ENCODE results near the gene PLCL1. TPM values are rescaled to one million over a fixed set of nuclear protein-coding genes. Genes with fewer than 3 reads are reported as not detected.

Gene PLCL1
- total and polyA plus RNA-seq, 8 donors: 0.38 to 1.5 (median 0.73) TPM

DNA sequence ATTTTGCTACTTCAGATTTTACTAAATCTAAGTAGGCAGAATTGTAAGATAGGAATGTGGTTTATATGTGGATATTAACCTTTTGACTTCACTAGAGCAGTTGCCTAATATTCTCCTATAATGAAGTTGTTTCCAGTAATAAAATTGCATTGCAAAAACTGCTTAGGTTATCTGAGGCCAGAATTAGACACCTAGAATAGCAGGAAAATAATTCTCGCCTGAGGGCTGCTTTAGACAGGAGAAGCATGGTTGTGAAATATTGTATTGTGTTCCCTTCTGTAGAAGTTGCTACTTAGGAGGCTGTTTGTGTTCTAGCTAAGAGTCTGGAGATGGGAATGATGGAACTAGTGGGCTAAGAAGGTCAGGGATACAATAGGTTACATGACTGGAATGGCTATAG, 146.3 kb downstream of the PLCL1 start:
- no peak for FAIRE-seq
- DNase-seq: no peak
- Histone ChIP-seq H3K27ac (no peak overlapping the region), H3K27me3 (no peaks in the 10 kb centered on the region), H3K36me3 (no peaks in the 10 kb centered on the region), H3K4me3 (no peak overlapping the region), H3K4me1 (no peaks in the 10 kb centered on the region), H3K9me3 (no peaks in the 10 kb centered on the region)
- intact Hi-C loops (cut with DNase I): no loop called here
- no peak for ATAC-seq
- WGBS, 2 donors: 68 to 86% methylated on average over 1 of the region's 1 CpG
- no peak for TF ChIP-seq CTCF (IDR thresholded peaks at IDR 0.05)

DNA sequence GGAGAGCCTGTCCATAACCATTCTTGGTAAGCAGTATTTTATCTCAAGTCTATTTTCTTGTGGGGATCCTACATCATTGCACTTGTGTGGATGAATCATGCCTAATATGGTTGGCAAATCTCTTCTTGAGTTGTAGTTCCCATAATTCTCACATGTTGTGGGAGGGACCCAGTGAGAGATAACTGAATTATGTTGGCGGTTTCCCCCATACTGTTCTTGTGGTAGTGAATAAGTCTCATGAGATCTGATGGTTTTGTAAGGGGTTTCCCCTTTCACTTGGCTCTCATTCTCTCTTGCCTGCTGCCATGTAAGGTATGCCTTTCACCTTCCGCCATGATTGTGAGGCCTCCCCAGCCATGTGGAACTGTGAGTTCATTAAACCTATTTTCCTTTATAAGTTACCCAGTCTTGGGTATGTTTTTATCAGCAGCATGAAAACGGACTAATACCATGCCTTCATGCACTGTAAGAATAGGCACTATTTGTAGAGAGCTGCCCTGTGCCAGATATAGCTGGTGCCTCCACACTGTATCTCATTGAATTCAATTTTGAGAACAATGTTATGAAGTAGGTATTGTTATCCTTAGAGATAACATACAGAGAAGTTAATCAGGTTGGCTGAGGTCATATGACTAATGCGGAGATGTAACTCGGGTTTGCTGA, 148.3 kb downstream of the PLCL1 start:
- WGBS, 2 donors: 83 to 89% methylated on average over 5 of the region's 5 CpGs
- no peaks in the 10 kb centered on the region for H3K27me3 ChIP-seq
- H3K4me1 ChIP-seq: no peaks in the 10 kb centered on the region
- ATAC-seq (no peak), DNase-seq (no peak), FAIRE-seq (no peak)
- H3K4me3 ChIP-seq: no peak overlapping the region
- no peaks in the 10 kb centered on the region for H3K36me3 ChIP-seq
- no peaks in the 10 kb centered on the region for H3K9me3 ChIP-seq
- no peak for TF ChIP-seq CTCF (IDR thresholded peaks at IDR 0.05)
- intact Hi-C loops (cut with DNase I): no loop called here
- no peak overlapping the region for H3K27ac ChIP-seq

DNA sequence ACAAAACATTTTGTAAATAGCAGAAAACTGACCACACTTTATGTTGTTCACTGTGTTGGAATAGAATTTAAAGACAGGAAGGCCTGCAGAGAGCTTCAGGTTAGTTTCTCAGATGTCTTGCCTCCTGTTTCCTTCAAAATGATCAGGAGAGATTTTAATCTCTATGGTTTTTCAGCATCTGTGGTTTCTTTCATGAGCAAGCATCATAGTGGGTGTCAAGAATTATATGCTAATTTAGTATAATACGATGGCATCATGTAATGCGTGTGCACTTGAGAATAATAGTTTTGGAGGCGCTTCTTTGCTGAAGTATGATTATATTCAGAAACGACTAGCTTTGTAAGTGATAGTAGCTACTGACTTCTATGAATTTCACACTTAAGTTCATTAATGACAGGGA, 149.9 kb downstream of the PLCL1 start:
- FAIRE-seq (no peak), DNase-seq (no peak), ATAC-seq (no peak)
- WGBS, 2 donors: 72 to 87% methylated on average over 4 of the region's 4 CpGs
- no peak for TF ChIP-seq CTCF (IDR thresholded peaks at IDR 0.05)
- Histone ChIP-seq H3K27me3 (no peaks in the 10 kb centered on the region), H3K9me3 (no peaks in the 10 kb centered on the region), H3K36me3 (no peaks in the 10 kb centered on the region), H3K4me1 (no peaks in the 10 kb centered on the region), H3K4me3 (no peak overlapping the region), H3K27ac (no peak overlapping the region)
- intact Hi-C loops (cut with DNase I): no loop called here

DNA sequence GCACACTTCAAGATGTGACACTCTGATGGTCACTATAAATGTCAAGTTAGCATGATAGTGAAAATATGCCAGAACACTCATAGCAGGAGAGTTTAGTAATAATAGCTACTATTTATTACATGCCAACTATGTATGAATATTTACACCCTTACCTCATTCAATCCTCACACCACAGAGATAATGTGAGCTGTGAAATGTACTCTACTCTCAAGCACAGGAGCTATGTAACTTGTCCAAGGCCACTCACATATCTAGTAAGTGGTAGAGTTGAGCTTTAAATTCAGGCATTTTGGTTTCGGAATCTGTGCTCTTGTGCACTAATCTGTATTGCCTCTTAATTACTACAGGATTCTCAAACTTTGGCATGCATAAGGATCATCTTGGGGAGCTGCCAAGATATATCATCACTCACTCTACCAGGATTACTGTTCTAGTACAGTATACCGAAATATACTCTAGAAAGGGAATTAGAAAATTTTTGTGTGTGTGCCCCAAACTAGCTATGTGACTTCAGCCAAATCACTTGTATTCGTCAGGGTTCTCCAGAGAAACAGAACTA, 154.3 kb downstream of the PLCL1 start:
- no peak overlapping the region for H3K4me3 ChIP-seq
- H3K9me3 ChIP-seq: no peaks in the 10 kb centered on the region
- H3K4me1 ChIP-seq: no peaks in the 10 kb centered on the region
- ATAC-seq (no peak), FAIRE-seq (no peak), DNase-seq (no peak)
- H3K36me3 ChIP-seq: no peaks in the 10 kb centered on the region
- intact Hi-C loops (cut with DNase I): no loop called here
- WGBS, 2 donors: 82 to 91% methylated on average over 3 of the region's 3 CpGs
- TF ChIP-seq CTCF (IDR thresholded peaks at IDR 0.05): no peak
- H3K27ac ChIP-seq: no peak overlapping the region
- H3K27me3 ChIP-seq: no peaks in the 10 kb centered on the region

DNA sequence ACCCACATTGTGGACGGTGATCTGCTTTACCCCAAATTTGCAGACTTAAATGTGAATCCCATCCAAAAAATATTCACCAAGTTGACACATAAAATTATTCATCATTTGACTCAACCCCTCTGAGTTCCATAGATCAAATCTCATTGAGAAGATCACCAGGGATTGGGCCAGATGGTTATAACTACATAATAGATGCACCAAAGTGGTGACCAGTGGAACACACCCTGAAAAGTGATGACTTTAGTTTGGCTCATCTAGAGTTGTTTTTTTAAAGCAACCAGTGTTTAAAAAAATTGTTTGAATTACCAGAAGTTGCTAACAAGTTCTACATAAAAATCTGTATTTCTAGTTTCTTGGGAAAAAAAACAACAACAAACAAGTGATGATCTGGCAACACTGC, 155.0 kb downstream of the PLCL1 start:
- Histone ChIP-seq H3K36me3 (no peaks in the 10 kb centered on the region), H3K4me3 (no peak overlapping the region), H3K27ac (no peak overlapping the region), H3K27me3 (no peaks in the 10 kb centered on the region), H3K9me3 (no peaks in the 10 kb centered on the region), H3K4me1 (no peaks in the 10 kb centered on the region)
- WGBS, 2 donors: 91 to 93% methylated on average over 1 of the region's 1 CpG
- no peak for TF ChIP-seq CTCF (IDR thresholded peaks at IDR 0.05)
- FAIRE-seq: no peak
- DNase-seq: no peak
- no peak for ATAC-seq
- intact Hi-C loops (cut with DNase I): no loop called here
